NCI-H2107 (cell line): Measurements from ENCODE around the gene LAMA1.

Experiments used
- DNase-seq: peaks from one replicate; lab custom pipeline; 2025; lab: John Stamatoyannopoulos, UW

LAMA1 gene

DNA sequence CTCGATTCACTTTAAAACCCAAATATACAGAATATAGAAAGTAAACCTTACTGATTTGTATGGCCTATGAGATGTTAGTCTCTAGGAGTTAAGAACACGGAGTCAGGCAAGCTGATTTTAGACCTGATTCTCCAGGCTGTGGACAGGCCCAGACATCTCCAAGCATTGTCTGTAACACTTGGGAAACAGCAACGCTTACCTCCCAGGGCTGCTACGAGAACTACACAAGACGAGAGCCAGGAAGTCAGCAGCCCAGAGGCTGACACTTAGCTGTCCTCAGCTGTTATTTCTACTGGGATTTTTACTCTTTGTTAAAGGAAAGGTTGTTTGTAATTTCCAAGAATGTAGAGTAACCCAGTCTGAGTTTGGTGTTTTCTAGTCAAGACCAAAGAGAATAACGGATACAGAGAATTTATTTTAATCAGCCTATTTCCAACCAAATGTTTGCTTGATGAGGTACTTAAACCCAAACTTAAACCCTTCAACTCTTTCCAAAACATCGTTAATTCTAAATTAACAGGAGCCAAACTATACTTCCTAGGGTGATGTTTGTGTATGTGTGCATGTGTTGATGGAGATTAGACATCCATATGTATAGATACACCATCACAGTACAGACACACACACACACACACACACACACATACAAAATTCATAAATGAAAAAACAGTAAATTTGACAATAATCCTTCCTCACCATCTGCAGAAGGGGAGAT, 123.4 kb downstream of the LAMA1 start:
- no peak for DNase-seq

DNA sequence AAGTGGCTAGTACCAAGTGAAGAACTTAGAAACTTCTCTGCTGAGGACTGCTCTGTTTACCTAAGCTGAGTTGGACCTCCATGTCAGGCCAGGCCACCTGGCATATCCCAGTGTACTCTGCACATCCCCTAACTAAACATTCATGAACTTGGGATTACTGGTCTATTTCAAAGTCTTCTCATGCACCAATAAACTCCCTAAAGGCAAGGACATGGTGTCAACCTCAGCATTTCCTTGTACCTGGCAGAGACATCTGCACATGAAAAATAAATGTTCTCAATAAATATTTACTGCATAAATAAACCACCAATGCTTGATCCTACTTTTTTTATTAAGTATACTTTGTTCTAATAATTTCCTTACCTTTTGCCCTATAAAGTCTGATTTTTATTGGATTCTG, 124.8 kb downstream of the LAMA1 start:
- DNase-seq, result no peak

- no peak for DNase-seq
Observed at GRCh38 chr18:6983366-6983765, 134.2 kb downstream of the LAMA1 start.

DNA sequence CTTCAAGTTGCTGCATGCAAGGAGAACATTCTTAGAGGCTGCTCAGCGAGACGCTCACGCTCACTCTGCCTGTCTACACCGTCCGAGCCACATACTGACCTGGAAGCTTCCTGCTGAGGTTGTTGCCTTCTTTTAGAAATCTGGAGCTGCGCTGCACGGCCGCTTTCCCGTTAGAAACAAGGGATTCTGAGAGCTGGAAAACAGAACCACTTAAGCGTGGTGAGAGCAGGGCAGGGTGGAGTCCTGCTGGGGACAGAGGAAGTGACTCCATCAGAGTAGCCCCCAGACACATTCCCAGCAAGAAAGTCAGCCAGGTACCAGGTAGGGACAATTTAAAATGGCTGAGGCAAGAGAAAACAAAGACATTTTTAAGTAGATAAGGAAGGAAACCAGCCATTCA, 135.2 kb downstream of the LAMA1 start:
- DNase-seq, result no peak

DNA sequence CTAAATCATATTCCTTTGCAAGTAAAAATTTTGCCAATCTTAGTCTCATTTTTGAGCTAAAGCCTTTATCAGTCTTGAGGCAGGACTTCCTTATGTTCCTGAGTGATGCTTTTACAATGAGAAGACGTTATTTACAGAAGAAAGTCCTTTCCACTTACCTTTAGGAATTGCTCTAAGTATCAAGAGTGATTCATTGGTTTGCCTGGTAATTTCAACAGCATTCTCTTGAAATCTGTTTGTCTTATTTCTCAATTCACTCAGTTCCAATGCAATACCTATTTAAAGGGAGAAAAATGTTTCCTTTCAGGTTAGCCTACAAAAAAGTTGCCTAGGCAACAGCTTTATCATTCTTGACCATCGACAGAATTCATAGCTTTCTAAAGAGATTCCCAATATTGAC, 137.2 kb downstream of the LAMA1 start:
- no peak for DNase-seq

- no peak for DNase-seq
Observed at GRCh38 chr18:6979954-6980353, 137.6 kb downstream of the LAMA1 start.

- DNase-seq, result no peak
Observed at GRCh38 chr18:6976935-6977334, 140.7 kb downstream of the LAMA1 start.

DNA sequence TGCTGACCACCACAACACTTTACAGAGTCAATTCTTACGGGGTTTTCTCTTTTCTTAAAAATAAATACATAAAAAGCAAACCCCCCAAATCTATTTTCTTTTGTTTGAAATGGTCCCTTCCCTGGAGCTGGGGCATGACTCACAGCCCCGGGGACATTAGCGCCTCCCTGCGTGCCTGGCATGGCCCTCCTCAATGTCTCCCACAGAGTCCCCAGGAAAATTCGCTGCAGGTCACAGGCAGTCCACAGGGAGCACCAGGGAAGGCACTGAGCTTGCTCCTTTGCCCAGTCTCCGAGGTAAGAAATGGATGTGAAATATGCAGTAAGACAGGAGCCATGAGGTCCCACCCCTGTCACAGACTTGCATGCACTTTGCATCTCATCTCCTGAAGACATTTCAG, 142.5 kb downstream of the LAMA1 start:
- no peak for DNase-seq

DNA sequence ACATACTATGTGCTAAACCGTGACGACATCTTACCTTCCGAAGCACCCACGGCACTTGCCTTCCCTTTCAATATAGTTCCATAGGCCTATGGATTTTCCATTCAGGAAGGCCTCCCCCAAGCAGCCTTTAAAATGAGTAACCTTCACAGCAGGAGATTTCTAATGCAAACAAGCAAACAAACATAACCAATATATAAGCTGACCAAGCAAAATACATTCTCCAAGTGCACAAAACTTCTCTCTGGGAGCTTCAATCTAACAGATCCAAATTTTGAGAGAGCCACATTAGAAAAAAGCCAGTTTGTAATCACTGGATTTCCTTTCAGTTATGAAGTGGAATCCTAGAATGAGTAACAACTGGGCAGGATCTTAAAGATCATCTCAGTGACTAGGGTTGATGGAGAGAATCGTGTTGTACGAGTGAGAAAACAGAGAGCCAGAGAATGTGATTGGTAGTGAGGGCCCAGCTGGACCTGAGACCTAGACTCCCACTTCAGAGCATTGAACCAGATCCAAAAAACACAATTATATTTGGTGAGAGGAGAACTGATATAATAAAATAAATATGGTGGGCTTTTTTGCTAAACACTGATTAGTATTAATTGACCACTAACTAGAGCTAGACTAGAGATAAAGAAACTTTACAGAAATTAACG, 145.6 kb downstream of the LAMA1 start:
- DNase-seq, result no peak

DNA sequence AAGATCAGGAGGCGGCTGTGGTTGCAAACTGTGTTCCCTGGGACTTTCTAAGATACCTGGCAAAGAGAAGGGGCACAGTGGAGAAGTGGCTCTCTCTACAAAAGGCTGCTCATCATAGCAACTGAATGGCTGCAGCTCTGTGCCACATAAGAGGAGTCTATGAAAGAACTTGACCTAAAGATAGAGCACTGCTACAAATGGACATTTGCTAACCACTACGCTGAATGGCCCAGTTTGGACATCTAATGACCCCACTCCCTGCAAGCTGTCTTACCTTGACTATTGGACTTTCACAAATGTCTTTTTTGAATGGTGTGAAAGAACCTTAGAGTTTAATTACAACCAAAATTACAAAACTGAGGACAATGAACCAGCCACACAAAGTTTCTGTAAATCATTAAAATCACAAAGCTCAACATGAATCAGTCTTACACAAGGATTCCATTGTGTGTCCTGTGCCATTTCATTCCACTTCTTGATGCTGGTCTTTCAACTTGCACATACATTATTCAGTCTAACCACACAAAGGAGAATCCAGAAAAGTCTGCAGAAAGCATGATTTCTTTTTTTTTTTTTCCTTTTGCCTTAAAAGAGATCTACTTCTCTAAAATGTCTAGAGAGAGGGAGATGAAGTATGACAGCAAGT, 154.0 kb downstream of the LAMA1 start:
- no peak for DNase-seq

GRCh38 chr18:6962571-6963451, 154.8 kb downstream of the LAMA1 start:
- no peak for DNase-seq

GRCh38 chr18:6961331-6961730, 156.3 kb downstream of the LAMA1 start:
- no peak for DNase-seq

DNA sequence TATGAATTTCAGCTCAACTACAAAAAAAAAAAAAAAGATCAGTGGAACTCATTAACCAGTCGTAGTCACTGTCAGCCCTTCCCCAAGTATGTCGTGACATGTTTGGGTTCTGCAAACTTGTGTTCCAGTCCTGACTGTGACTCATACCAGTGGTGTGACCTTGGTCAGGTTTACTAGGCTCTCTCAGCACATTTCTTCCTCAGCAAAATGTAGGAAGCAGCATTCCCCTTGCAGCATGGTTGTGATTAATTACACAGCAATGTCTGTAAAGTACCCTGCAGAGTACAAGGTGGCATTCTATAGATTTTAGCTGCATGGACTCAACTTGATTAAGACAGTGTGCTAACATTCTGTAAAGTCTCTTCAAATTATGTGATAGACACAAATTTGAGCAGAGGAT, 156.9 kb downstream of the LAMA1 start:
- DNase-seq, result no peak

DNA sequence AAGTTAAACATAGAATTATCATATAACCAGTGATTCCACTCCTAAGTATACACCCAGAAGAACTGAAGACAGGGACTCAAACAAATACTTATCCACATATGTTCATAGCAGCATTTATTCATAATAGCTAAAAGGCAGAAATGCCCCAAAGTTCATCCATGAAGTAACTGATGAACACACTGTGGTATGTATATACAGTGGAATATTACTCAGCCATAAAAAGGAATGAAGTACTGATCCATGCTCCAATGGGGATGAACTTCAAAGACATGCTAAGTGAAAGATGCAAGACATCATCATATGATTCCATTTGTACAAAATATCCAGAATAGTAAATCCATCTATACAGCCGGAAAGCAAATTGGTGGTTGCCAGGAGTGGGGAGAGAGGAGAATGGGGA, 157.5 kb downstream of the LAMA1 start:
- DNase-seq, result no peak

GRCh38 chr18:6959110-6959509, 158.5 kb downstream of the LAMA1 start:
- DNase-seq, result no peak

DNA sequence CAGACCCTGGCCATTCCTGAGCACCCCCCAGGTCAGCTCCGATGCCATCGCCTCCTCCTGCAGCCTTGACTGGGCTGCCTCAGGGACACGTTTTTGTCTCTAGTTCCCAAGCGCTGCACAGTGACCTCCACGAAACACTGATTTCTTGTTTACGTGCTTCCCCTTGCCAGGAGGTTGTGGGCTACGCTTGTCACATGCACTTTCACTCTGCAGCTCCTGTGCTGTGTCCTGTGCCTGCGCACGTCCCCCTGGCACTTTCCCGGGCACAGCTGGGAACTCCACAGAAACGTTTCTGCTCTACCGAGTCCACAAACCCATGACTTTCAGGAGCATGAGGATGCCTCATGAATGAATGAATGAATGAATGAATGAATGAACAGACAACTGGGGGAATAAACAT, 160.6 kb downstream of the LAMA1 start:
- no peak for DNase-seq

DNA sequence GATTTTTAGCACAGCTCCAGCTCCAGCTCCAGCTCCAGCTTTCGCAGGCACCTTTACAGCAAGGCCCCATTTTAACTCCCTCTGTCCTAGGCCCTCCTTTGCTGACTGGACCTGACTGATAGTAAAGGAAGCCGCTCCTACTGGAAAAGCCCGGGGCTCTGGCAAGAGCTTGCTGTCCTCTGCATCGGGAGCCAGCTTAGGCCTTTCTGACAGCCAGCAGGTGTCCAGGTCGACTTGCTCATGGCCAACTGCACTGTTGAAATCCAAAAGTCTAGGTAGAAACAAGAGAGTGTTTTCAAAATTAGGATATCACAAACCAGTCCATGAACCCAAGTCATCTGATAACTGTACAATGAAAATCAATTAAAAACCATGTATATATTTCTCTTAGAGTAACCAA, 161.1 kb downstream of the LAMA1 start:
- DNase-seq, result no peak

GRCh38 chr18:6955304-6955703, 162.3 kb downstream of the LAMA1 start:
- DNase-seq, result no peak

- DNase-seq, result no peak
Observed at GRCh38 chr18:6954501-6954900, 163.1 kb downstream of the LAMA1 start.

DNA sequence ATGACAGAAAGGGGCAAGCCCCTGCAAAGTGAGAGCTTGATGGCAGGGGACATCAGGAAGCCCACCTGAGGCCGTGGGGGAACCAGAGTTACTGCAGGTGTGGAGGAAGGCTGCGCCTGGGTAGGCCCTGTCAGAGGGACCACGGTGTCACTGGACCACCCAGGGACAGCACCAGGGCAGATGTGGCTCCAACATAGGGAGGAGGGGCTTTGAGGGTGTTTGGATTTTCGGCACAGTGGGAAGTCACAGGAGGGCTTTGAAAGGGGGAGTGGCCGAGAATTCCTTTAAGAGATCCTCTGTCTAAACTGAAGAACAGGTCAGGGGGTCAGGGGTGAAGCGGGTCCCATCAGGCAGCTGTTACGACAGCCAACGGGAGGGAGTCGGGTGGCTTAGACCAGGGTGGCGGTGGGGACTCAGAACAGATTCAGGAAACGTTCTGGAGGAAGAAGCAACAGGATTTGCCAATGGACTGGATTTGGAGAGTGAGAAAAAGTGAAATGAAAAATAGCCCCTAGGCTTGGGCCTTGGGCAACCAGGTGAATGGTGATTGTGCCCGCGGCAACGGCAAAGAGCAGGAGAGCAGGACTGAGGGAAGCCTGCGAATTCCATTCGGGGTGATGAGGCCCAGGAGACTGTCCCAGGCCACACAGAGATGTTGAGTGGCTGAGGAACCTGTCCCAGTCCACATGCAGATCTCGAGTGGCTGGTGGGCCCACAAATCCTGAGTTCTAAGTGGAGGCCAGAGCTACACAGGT, 166.1 kb downstream of the LAMA1 start:
- no peak for DNase-seq

GRCh38 chr18:6950641-6951040, 167.0 kb downstream of the LAMA1 start:
- no peak for DNase-seq
